ENCODE measurements around the gene MYH9. TPM values are rescaled to one million over a fixed set of nuclear protein-coding genes. Genes with fewer than 3 reads are reported as not detected.
"Not testable (repeated sequence)": the region's sequence is repeated elsewhere in the genome, so short reads cannot be mapped to it uniquely, and the experiment has no call there.

MYH9 gene
- polyA plus RNA-seq, 1 donor: 133 TPM

DNA sequence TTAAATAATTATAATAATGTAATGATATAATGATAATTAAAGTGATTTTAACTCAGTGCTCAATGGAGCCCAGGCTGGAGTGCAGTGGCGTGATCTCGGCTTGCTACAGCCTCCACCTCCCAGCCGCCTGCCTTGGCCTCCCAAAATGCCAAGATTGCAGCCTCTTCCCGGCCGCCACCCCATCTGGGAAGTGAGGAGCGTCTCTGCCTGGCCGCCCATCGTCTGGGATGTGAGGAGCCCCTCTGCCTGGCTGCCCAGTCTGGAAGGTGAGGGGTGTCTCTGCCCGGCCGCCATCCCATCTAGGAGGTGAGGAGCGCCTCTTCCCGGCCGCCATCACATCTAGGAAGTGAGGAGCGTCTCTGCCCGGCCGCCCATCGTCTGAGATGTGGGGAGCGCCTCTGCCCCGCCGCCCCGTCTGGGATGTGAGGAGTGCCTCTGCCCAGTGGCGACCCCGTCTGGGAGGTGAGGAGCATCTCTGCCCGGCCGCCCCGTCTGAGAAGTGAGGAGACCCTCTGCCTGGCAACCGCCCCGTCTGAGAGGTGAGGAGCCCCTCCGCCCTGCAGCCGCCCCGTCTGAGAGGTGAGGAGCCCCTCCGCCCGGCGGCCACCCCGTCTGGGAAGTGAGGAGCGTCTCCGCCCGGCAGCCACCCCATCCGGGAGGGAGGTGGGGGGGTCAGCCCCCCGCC lies 97.2 kb downstream of the MYH9 start:
- not testable (repeated sequence) for DNase-seq

DNA sequence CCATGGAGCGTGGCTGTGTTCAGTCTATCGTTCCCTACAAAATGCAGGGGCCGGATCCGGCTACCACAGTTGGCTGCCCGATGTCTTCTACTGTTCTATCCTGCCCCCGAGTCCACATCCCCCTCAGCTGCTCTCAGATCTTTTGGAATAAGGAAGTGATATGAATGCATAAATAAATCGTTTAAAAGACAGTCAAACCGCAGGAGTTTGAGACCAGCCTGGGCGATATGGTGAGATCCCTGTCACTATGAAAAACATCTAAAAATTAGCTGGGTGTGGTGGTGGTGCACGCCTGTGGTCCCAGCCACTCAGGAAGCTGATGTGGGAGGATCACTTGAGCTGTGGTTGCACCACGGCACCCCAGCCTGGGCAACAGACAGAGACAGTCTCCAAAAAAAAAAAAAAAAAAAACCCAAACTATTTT lies 97.8 kb downstream of the MYH9 start:
- DNase-seq: not testable (repeated sequence)

GRCh38 chr22:36289406-36289870 lies 98.3 kb downstream of the MYH9 start:
- DNase-seq: no peak

GRCh38 chr22:36288571-36289405 lies 99.0 kb downstream of the MYH9 start:
- no peak for DNase-seq

GRCh38 chr22:36287881-36288515 lies 99.8 kb downstream of the MYH9 start:
- no peak for DNase-seq

DNA sequence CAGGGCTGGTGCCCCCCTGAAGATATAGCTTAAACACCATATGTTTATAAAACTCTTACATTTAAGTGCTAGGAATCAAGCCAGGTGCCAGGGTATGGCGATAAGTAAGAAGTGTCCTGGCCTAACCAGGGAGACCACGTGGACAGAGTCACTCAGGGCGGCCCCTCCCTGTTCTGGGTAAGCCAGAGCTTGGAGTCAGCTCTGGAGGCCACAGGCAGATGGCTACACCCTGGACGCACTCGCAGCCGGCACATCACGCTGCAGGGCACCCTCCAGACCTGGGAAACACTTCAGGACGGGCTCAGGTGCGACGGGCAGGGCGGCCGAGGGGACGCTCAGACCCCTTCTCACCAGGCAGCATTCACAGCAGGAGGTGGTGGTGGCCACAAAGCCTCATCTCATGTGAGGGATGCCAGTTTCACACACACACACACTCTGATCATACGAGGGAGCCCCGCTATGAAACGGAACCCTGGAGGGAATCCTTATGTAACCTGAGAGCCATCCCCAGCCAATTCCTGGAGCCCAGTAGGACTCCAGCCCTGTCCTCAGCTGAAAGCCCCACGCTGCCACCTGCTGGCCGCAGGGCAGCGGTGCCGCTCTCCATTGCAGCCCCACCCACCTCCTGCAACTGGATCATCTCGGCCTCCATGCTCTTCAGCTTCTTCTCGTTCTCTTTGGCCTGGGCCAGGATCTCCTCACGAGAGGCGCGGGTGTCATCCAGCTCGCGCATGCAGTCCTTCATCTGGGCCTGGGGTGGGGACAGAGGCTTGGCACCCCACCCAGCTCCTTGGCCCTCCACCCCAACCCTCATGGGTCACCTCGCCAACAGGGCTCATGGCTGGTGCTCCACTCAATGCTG lies 101.4 kb downstream of the MYH9 start:
- peak; percentile 86 for DNase-seq

DNA sequence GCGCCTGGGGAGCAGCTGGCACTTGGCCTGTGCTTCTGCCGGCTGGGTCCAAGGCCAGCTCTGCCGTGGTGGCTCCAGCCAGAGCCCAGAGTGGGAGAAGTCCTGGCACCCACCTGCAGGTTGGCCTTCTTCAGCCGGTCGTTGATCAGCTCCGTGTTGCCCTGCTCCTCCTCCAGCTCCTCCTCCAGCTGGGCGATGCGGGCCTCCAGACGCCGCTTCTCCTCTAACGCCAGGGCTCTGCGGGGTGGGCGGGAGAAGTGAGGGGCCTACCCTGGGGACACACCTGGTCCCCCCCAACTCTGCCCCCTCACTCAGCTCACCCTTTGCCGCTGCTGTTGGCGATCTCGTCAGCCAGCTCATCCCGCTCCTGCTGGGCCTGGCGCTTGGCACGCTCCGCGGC lies 102.2 kb downstream of the MYH9 start:
- no peak for DNase-seq

- DNase-seq: peak; percentile 29
Measured at GRCh38 chr22:36285017-36285416, 102.8 kb downstream of the MYH9 start.

DNA sequence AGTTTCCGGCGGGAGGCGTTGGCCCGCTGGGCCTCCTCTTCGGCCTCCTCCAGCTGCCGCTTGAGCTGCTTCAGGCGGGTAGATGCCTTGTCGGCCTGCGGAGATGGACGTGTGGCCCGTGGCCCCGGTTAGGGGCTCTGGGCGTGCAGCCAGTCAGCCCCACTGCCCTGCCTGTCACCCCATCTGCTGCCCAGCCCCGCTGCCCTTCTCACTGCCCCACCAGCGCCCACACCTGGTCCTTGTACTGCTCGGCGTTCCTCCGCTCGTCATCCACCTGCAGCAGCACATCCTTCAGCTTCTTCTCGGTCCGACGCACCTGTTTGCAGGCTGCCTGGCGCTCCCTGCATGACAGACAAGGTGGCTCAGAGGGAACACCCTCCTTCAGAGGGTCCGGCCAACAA lies 103.6 kb downstream of the MYH9 start:
- no peak for DNase-seq

- no peak for DNase-seq
Measured at GRCh38 chr22:36282328-36282831, 105.4 kb downstream of the MYH9 start.

DNA sequence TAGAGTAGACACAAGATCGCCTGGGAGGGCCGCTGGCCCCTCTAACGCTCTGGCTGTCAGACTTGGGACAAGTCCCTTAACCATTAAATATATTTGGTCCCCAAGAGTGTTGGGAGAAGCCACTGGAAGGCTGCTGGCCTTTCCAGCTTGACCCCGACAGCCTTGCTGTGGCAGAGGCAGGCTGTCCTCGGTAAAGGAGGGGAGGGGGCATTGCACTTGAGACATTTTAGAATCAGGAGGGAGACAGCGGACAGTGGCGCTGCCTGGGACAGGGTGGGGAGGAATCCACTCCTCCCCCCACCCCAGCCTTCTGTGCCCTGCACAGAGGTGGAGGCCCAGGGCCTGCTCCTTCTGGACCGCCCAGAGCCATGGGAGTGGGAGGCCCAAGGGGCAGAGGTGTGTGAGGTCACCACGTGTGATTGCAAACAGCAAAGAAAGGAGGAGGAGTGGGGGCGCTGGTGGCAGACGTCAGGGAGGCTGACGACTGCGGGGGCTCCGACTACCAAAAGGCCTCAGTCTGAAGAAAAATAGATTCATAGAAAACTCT lies 105.9 kb downstream of the MYH9 start:
- no peak for DNase-seq

DNA sequence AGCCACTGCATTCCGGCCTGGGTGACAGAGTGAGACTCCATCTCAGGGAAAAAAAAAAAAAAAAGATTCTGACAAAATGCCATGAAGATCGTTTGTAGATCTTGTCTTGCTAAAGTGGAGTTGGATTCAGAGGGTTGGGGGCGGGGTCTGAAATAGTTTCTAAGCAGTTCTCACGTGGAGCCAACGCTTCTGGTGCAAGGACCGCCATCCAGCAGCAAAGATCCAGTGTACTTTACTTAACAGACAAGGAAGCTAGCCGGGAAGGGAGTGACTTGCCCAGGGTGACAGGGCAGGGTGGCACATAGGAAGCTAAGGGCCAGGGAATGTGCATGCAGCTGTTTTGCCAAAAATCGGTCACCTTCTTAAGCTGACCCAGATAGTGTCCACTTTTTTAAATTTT lies 107.4 kb downstream of the MYH9 start:
- DNase-seq: no peak

DNA sequence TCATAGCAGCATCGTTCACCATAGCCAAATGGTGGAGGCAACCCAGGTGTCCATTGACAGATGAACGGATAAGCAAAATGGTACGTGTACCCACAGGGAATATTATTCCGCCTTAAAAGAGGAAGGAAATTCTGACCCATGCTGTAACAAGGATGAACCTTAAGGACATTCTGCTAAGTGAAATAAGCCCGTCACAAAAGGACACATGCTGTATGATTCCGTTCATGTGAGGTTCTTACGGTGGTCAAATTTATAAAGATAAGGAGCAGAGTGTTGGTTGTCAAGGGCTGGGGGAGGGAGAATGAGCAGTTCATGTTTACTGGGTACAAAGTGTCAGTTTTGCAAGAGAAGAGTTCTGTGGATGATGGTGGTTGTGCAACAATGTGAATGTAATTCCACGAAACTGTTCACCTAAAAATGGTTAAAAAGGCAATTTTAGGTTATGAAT lies 108.5 kb downstream of the MYH9 start:
- DNase-seq: no peak

DNA sequence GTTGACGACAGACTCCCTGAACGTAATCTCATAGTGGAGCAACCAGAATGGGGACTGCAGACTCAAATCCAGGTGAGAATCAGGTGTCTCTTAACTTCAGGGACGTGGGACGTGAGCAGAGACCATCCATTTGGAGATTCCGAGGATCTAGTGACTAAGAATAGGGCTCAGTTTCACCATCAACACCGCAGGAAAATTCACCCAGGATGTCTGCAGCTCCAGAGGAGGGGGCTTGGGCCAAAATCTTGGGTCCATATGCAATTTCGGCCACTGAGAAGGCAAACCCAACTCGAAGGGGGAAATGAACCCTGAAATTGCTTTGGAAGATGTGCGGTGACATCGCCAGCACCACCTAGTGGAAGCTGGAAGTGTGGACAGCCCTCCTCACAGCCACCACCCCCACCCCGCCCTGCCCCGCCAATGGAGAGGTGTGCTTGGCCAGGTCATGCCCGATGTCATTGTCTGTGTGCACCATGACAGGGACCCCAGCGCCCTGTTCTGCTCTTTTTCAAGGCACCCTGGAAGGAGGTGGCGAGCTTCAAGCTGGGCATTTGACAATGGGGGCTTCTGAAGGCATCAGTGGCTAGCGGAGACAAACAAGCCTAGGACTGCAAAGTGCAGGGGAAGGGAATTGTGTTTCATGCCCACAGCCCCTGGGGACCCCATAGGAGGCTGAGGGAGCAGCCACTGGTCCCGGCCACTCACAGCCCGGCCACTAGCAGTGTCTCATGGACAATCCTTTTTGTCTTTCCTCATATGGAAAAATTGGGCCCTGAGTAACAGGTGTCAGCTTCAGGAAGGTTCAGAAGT lies 110.1 kb downstream of the MYH9 start:
- peak; percentile 49 for DNase-seq

GRCh38 chr22:36274531-36274930 lies 113.2 kb downstream of the MYH9 start:
- no peak for DNase-seq

- not testable (repeated sequence) for DNase-seq
Measured at GRCh38 chr22:36271951-36272350, 115.8 kb downstream of the MYH9 start.

GRCh38 chr22:36271231-36271630 lies 116.5 kb downstream of the MYH9 start:
- not testable (repeated sequence) for DNase-seq

DNA sequence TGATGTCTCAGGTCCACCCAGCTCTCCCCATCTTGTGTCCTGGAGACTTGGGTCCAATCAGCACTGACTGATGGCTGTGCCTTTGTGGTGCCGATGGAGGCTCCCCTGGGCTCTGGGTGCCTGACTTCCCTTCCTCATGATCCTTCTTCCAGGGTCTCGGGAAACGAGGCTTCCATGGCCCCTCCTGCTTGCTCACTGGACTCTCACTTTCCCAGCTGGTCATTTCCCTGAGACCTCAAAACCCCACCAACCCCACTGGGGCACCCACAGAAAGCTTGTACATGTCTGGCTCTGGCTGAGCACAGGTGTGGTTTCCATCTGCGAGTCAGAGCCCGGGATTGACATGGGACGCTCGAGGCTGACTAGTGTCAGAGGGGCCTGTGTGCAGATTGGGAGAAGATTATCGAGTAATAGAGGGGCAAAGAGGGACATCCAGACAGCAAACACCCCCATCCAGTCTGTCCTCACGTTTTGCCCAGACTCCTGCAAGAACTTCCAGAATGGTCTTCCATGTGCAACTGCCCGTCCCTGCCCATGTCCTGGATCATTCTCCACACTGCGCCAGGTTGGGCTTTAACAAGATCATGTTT lies 119.8 kb downstream of the MYH9 start:
- DNase-seq: no peak

DNA sequence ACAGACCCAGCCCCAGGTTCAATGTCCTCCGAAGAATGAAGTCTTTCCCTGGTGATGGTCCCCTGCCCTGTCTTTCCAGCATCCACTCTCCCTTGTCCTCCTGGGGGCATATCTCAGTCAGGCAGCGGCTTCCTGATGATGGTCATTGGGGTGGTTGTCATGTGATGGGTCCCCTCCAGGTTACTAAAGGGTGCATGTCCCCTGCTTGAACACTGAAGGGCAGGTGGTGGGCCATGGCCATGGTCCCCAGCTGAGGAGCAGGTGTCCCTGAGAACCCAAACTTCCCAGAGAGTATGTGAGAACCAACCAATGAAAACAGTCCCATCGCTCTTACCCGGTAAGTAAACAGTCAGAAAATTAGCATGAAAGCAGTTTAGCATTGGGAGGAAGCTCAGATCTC lies 120.7 kb downstream of the MYH9 start:
- no peak for DNase-seq

GRCh38 chr22:36263886-36264664 lies 123.7 kb downstream of the MYH9 start:
- not testable (repeated sequence) for DNase-seq

Data from hindlimb muscle (tissue), 1 donor.